Left lung (tissue), 10 donors: ENCODE data around the gene EDEM3. TPM values are rescaled to one million over a fixed set of nuclear protein-coding genes. Genes with fewer than 3 reads are reported as not detected.

Source experiments
- ATAC-seq: fragments of 200-7000 bp; cut with Tn5 transposase; one replicate; pipeline ENCODE4 v1.9.1; 2020; ENCODE audit warnings: moderate library complexity
- DNase-seq, 4 donors: peaks; one replicate each; pipeline ENCODE4 v3.0.0-alpha.2; 2013 to 2020
- H3K27ac ChIP-seq, 2 donors: fragments of 200-600 bp; sonication (generic) in 1 of 2; one replicate each; pipeline versions ENCODE4 v1.5.0 to v1.8.0; 2020 to 2021
- H3K27me3 ChIP-seq, 2 donors: fragments of 200-600 bp; sonication (generic) in 1 of 2; one replicate each; pipeline versions ENCODE4 v1.5.0 to v1.8.0; 2020 to 2021
- H3K36me3 ChIP-seq, 2 donors: fragments of 200-600 bp; sonication (generic) in 1 of 2; one replicate each; pipeline versions ENCODE4 v1.5.0 to v1.8.0; 2020 to 2021
- H3K4me1 ChIP-seq, 2 donors: fragments of 200-600 bp; one replicate each; pipeline ENCODE4 v1.8.0; 2021
- H3K4me3 ChIP-seq, 2 donors: fragments of 200-600 bp; sonication (generic) in 1 of 2; one replicate each; pipeline versions ENCODE4 v1.5.0 to v1.8.0; 2020 to 2021; ENCODE audit warnings: mild to moderate bottlenecking in 1 of 2
- H3K9me3 ChIP-seq, 2 donors: fragments of 200-600 bp; sonication (generic) in 1 of 2; one replicate each; pipeline versions ENCODE4 v1.5.0 to v1.8.0; 2020 to 2021
- intact Hi-C, 2 donors: fragments of 100-400 bp; cut with DNase I; formaldehyde crosslinking; loops; one replicate each; pipeline versions ENCODE4 v1.11.2 to v1.14.2; 2022
- polyA plus RNA-seq, 6 donors: library from polyadenylated mRNA; unstranded; fragments of 120-200 nt; gene quantifications; one replicate each; pipeline ENCODE4 v1.2.1, GENCODE V29; 2013; ENCODE audit not compliant: insufficient read length in 6 of 6
- total RNA-seq, 2 donors: library from RNA; stranded (reverse); fragmentation: NEBNext Ultra II Directional; extraction: Animal tissue kit (Norgen Biotek cat#: 25700); gene quantifications; one replicate each; pipeline ENCODE4 v1.2.1, GENCODE V29; 2021
- TF ChIP-seq, protein P1 (sequence below), 2 donors: fragments of 200-600 bp; sonication (generic) in 1 of 2; IDR thresholded peaks; one replicate each; pipeline versions ENCODE4 v1.5.0 to v1.8.0; 2021; ENCODE audit warnings: antibody characterized with exemption in 2 of 2
- donor health status: DM: no; HTN: yes; CAD: no.
- donor health status: DM: no; HTN: no; CAD: no.

Gene EDEM3
- total and polyA plus RNA-seq, 8 donors, result 25.6 to 42.8 (median 32.3) TPM

DNA sequence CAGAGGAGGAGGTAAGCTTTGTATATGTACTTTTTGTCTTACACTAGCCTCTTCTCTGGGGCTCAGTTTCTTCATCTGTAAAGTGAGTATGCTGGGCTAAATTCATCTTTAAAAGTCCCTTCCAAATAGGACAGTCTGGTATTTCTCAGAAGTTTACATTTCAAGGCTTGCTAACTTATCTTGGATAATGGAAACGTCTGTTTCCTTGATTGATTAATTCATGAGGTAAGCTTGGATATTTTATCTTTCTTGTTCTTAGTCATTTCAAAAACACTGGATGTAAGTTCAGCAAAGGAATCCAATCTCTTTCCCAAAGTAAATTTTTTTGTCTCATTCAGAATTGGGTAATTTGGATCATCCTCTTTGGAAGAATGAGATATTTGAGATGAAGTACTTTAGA is 111.0 kb downstream of the EDEM3 start:
- no peak for ATAC-seq
- TF ChIP-seq, protein P1, sequence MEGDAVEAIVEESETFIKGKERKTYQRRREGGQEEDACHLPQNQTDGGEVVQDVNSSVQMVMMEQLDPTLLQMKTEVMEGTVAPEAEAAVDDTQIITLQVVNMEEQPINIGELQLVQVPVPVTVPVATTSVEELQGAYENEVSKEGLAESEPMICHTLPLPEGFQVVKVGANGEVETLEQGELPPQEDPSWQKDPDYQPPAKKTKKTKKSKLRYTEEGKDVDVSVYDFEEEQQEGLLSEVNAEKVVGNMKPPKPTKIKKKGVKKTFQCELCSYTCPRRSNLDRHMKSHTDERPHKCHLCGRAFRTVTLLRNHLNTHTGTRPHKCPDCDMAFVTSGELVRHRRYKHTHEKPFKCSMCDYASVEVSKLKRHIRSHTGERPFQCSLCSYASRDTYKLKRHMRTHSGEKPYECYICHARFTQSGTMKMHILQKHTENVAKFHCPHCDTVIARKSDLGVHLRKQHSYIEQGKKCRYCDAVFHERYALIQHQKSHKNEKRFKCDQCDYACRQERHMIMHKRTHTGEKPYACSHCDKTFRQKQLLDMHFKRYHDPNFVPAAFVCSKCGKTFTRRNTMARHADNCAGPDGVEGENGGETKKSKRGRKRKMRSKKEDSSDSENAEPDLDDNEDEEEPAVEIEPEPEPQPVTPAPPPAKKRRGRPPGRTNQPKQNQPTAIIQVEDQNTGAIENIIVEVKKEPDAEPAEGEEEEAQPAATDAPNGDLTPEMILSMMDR (IDR thresholded peaks at IDR 0.05), result no peak
- no peaks in the 10 kb centered on the region for H3K36me3 ChIP-seq
- H3K4me1 ChIP-seq, result no peaks in the 10 kb centered on the region
- H3K27me3 ChIP-seq, result no peaks in the 10 kb centered on the region
- H3K4me3 ChIP-seq, result no peak overlapping the region
- H3K9me3 ChIP-seq, result no peaks in the 10 kb centered on the region
- no peak overlapping the region for H3K27ac ChIP-seq
- intact Hi-C loops, result no loop called here
- DNase-seq, result no peak

DNA sequence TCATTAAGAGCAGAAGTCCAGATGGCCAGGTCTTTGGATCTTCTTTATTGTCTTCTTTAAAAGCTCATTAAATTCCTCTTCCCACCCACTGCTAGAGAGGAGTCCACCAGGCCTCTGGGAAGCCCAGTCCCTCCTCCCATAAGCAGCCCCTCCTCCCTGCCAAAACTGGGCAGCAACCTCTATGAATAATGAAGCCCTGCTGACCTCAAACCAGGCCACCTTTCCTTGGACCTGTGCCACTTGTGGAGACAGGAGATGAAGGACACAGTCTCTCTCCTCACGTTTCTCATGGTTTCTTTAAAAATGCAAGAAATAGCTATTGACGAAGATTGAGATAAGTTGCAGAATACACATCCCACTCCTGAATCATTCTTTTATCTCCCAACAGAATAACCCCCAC is 112.8 kb downstream of the EDEM3 start:
- H3K27ac ChIP-seq, result no peak overlapping the region
- no peaks in the 10 kb centered on the region for H3K27me3 ChIP-seq
- no peaks in the 10 kb centered on the region for H3K4me1 ChIP-seq
- DNase-seq (no peak), ATAC-seq (no peak)
- intact Hi-C loops, result no loop called here
- H3K9me3 ChIP-seq, result no peaks in the 10 kb centered on the region
- H3K4me3 ChIP-seq, result no peak overlapping the region
- TF ChIP-seq, protein P1 (IDR thresholded peaks at IDR 0.05), result no peak
- no peaks in the 10 kb centered on the region for H3K36me3 ChIP-seq

DNA sequence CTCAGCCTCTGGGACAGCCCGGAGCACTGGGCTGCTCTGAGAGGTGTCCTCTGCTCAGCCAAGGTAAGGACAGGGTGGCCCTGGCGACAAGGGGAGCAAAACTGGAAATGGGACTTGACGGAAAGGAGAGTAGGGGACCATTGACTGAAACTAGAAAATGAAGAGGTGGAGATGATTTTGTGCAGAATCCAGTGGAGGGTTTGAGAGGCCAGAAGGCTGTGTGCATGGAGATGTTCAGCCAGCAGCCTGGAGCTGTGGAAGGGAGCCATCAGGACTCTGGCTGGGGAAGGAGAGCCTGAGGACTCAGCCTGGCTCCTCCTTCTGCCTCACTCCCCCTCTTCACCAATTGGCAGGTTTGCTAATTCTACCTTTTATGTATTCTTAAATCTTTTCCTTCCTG is 114.2 kb downstream of the EDEM3 start:
- no peaks in the 10 kb centered on the region for H3K4me1 ChIP-seq
- no peak overlapping the region for H3K27ac ChIP-seq
- H3K4me3 ChIP-seq, result no peak overlapping the region
- H3K36me3 ChIP-seq, result no peaks in the 10 kb centered on the region
- ATAC-seq, result no peak
- no peak for DNase-seq
- H3K27me3 ChIP-seq, result no peaks in the 10 kb centered on the region
- TF ChIP-seq, protein P1 (IDR thresholded peaks at IDR 0.05), result no peak
- intact Hi-C loops, result no loop called here
- H3K9me3 ChIP-seq, result no peaks in the 10 kb centered on the region

Other genes starting within 250 kb of the EDEM3 start
- 10 to 100 TPM; 18.8 to 54.3 TPM for gene NIBAN1, start 219.7 kb upstream of the EDEM3 start, total RNA-seq
- 10 to 100 TPM; 16.4 to 18.3 (median 17.2) TPM for gene NIBAN1, start 219.7 kb upstream of the EDEM3 start, polyA plus RNA-seq